HG03442 (cell line): ENCODE measurements around the gene FDXR.

Experiments
- ATAC-seq: cut with Tn5 transposase; IDR thresholded peaks from one replicate; pipeline ENCODE4 v1.9.1; 2021; ENCODE audit warnings: mild to moderate bottlenecking, moderate library complexity; ENCODE audit not compliant: unreplicated experiment

FDXR gene

GRCh38 chr17:74839990-74840852, 32.6 kb downstream of the FDXR start:
- no peak for ATAC-seq

GRCh38 chr17:74838274-74838673, 34.5 kb downstream of the FDXR start:
- ATAC-seq = no peak

- no peak for ATAC-seq
Observed at GRCh38 chr17:74836691-74837467, 35.9 kb downstream of the FDXR start.

GRCh38 chr17:74836191-74836590, 36.6 kb downstream of the FDXR start:
- no peak for ATAC-seq

- ATAC-seq = no peak
Observed at GRCh38 chr17:74833501-74834377, 39.1 kb downstream of the FDXR start.

GRCh38 chr17:74832421-74832820, 40.4 kb downstream of the FDXR start:
- no peak for ATAC-seq

GRCh38 chr17:74831444-74832146, 41.2 kb downstream of the FDXR start:
- no peak for ATAC-seq

- no peak for ATAC-seq
Observed at GRCh38 chr17:74830861-74831260, 41.9 kb downstream of the FDXR start.

GRCh38 chr17:74827800-74828199, 45.0 kb downstream of the FDXR start:
- ATAC-seq = no peak

- ATAC-seq = no peak
Observed at GRCh38 chr17:74825952-74826719, 46.7 kb downstream of the FDXR start.

- ATAC-seq = no peak
Observed at GRCh38 chr17:74824961-74825627, 47.7 kb downstream of the FDXR start.

GRCh38 chr17:74822939-74823367, 49.8 kb downstream of the FDXR start:
- no peak for ATAC-seq

GRCh38 chr17:74822335-74822938, 50.4 kb downstream of the FDXR start:
- no peak for ATAC-seq

GRCh38 chr17:74821655-74822334, 51.0 kb downstream of the FDXR start:
- ATAC-seq = no peak

- no peak for ATAC-seq
Observed at GRCh38 chr17:74819801-74820436, 52.9 kb downstream of the FDXR start.

GRCh38 chr17:74818291-74818938, 54.4 kb downstream of the FDXR start:
- no peak for ATAC-seq
